ENCODE measurements around the gene ZNF205.

- TF ChIP-seq CTCF (IDR thresholded peaks at IDR 0.05) (no peak), POLR2AphosphoS5 (IDR thresholded peaks at IDR 0.05) (no peak), POLR2A (IDR thresholded peaks at IDR 0.05; ENCODE audit: low read depth) (no peak)
Observed at GRCh38 chr16:3155972-3156371, 43.6 kb downstream of the ZNF205 start.
